T-helper 1 cell treated with Interleukin-12 subunit alpha and Interleukin-12 subunit beta and Interleukin-4 antibody, amounts not matched to agents 30 ng/mL and 1 ng/mL, for 36 hours (primary cell): ENCODE data around the gene CTDNEP1. TPM values are rescaled to one million over a fixed set of nuclear protein-coding genes. Genes with fewer than 3 reads are reported as not detected.

ENCODE experiments used
- intact Hi-C: fragments of 100-400 bp; cut with micrococcal nuclease; formaldehyde crosslinking; loops from one replicate; pipeline ENCODE4 v1.15.1; 2024
- total RNA-seq: library from RNA; stranded (reverse); gene quantifications from 2 replicates; pipeline ENCODE4 v1.2.3, GENCODE V29; 2022

CTDNEP1 gene
- total RNA-seq, 1 donor from 2014 or later: 167 TPM

DNA sequence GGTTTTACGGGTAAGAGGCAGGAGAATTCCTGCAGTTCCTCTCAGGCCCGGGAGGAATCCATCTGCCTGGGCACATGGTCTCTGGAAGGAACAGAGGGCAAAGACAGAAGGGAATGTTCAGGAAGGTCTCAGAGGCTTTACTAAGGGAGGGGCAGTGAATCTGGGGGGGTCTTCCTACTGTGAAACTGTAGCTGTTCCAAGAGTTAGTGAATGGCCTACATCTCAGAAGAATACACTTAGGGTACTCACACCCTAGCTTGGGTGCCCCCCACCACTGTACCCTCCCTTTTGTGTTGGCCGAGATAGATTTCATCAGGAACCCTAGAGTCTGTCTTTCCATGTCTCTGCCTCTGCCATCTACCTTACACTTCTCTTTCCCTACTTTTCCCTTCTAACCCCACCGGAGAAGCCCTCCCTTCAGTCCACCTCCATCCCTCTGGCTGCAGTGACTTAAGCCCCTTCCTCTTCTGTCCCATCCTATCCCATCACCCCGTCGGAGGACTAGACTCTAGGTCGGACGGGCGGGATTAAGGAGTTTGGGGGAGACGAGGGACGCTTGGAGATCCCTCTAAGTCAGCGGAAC, 32.2 kb downstream of the CTDNEP1 start:
- intact Hi-C loops: loop anchor here (1.0 to 2.0 kb wide), 3 partner anchors 15 to 216 kb away; partner anchors contain the start of genes DVL2 and TMEM102

DNA sequence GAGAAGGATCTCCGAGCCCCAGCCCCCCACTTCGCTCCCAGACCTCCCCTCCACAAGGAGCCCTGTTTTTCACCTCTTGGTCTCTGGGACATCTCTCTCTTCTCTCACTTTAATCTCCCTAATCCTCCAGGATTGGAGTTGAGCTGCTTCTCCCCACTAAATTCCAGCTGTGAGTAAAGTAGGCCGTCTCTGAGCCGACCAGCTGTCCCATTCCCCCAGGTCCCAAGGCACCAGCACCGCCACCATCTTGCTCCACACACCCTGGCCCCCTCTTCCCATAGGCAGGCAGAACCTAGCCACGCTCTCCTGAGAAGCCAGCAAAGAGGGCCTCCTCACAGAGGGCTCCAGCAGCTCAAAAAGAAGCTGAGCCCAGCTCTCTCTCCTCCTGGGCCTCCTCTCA, 32.8 kb downstream of the CTDNEP1 start:
- intact Hi-C loops: loop anchor here (1.0 to 2.0 kb wide), 3 partner anchors 14 to 217 kb away; partner anchors contain the start of genes DVL2 and TMEM102

DNA sequence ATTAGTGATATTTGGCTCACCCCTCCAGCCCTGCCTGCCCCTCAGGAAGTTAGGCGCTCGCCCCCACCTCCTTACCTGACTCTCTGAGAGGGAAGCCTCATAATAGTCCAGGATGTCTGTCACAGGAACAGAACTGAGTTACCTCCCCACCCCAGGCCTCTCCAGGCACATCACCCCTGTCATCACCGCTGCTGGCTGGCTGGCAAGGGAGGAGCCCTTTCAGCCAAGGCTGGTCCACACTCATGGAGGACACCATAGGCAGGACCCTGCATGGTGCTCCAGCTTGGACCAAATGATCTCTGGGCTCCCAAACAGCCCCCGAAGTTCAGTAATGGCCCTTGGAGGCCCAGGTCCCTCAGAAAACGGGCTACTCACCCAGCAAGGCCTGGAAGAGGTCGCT, 33.4 kb downstream of the CTDNEP1 start:
- intact Hi-C loops: loop anchor here (2.0 kb wide), 1 partner anchor 13 kb away; no protein-coding TSS in a partner anchor

DNA sequence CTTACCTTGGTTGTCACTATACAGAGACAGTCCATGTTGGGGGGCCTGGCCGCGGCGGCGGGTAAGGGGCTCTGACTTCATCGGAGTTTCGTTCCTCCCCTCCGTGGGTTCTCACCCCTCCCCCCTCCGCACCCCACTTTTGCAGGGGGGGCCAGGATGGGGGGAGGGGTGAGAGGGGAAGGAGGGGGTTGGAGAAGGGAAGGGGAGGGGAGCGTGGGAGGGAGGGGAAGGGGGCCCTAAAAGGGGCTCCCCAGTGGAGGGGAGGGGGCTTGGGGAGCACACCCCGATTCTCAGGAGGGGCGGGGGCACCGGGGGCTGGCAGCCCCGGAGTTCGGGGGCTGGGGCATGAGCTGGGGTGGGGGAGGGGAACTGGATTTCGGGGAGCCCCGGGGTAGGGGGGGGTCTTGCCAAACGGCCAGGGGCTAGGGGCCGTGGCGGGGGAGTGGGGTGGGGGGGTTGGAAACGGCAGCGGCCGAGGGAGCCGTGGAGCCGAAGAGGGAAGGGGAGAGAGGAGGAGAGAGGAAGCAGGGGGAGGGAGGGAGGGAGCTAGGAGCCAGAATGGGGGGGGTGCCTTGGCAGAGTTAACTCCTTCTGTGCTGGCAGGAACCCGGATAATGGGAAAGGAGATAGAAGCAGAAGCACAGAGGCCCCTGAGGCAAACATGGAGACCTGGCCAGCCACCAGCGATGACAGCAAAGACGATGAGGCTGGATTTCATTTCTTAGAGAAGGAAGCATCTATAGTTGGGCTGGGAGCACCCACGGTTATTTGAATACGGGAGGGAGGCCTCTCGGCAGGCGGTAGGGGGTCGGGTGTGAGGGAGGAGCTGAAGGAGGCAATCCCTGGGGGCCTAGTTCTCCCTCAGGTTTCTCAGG, 34.2 kb downstream of the CTDNEP1 start:
- intact Hi-C loops: no loop called here

DNA sequence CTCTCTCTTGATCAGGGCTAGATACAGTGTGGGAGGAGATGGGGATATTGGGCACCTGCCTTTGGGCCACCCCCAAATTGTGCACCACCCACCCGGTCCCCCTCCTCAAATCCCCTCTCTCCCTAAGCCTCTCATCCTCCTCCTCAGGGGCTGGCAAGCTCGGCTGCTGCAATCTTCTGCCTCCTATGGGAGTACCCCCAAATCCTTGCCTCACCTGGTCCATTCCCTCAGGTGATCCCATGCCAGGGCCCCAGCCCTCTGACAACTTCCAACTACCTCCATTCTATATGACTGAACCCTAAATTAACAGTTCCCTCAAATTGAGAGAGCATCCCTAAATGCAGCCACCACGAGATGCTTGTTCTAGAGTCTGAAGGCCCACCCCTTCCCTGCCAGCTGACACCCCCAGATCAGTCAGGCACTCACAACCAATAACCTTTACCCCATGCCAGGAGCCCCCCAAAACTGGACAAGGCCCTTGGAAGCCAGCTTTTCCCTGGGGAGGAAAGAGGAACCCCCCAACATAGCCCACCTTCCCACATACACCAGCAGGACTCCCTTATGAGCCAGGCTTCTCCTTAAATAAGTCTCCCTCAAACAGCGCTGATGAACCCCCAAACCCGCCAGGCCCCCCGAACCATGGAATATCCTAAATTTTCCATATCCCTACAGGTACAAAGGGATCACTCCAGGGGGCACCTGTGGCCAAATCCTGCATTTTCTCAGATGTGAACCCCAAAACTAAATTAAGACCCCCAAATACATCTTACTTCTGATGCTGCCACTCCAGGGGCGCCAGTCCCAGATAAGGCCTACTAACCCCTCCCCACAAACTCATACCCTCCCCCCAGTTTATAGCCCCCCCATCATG, 35.1 kb downstream of the CTDNEP1 start:
- intact Hi-C loops: no loop called here

DNA sequence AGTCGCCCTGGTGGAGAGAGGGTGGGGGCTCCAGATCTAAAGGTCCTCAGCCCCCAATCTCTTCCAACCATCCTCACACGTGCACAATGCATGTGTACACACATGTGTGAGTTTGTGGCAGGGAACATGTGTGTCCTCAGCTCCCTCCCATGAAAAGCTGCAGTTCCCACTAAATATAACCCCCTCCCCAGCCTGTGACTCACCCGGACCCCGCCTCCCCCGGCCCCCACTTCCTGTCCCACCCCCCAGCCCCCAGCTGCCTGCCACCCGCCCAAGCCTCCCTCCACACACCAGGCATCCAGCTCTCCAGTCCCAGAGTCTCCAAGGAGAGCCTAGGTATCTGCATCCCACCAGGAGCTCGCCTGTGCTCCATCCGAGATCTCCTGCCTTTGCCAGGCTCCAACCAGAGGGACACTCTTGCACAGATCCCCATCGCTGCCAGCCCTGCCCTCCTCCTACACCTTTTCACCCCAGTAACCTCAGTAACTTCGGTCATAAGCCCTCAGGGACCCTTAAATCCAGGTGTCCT, 35.8 kb downstream of the CTDNEP1 start:
- intact Hi-C loops: no loop called here

DNA sequence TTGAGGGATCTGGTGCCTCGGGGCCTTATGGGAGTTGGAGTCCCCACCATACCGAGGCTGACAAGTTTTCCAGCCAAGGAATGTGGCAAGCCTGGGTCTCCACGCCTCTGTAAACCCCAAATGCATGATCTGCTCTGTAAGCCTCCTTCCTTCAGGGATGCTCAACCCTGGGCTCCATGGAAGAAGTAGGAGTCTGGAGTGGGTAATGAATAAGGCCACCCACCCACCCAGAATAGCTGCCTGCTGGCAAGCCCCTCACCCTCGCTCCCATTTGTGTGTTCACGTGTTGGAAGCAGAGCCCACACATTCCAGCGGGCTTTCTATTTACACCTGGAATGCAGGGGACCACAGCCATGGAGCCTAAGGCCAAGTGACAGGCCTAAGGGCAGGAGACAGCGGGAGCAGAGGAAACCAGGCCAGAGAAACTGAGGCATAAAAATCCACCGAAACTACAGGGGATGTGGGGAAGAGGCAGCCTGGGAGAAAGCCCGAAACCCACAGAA, 36.3 kb downstream of the CTDNEP1 start:
- intact Hi-C loops: no loop called here

DNA sequence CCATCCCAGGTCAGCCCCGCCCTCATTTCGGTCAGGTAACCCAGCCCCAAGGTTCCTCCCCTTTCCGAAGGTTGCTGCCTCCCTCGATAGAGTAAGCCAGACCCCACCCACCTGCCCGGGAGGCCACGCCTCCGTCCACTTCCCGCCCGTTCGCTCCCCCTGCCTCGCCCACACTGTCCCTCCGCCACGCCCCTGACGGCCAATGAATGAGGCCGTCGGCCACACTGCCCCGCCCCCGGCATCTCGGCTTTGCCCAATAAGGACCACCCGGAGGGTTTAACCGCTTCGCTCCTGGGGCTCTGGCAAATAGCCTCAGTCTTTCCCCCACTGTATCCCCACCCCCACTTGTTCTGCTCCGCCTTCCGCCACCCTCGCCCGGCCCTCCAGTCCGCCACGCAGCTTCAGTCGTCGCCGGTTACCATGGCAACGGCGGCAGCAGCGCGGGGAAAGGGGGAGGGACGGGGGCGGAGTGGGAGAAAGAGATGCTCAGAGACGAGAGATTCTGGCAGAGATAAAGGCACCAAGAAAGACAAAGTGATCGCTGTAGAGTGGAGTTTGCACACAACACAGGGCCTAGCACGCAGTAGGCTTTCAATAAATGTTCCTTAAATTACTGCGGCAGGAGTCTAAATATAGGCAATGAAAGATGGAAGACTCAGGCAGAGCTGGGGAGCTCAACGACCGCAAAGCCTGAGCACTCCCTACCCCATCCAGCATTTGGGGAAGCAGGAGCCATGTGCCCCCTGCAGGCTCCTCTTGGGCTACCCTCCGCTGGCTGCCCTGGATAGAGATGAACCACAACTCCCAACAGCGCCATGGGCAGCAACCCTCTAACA, 37.0 kb downstream of the CTDNEP1 start:
- intact Hi-C loops: loop anchor here (1.0 kb wide), 10 partner anchors 9 to 221 kb away; partner anchors contain the start of genes DVL2, EIF5A, ELP5 and NEURL4

DNA sequence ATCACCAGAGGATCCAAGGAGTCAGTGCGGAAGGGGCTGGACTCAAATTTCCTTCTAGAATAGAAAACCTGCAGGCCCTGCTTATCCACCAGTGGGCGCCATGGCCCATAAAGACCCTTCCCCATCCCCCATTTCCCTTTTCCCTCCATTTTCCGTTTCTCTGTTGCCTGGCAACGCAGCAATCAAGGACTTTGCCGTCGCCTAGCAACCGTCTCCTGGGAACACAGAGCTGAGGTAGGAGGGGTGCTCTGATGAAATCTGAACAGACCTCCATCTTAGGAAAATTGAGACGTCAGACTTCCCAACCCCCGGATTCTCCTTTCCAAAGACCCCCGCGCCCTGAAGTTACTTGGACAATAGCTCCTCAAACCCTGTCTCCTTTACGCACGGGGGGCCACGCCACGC, 37.6 kb downstream of the CTDNEP1 start:
- intact Hi-C loops: loop anchor here (1.0 kb wide), 10 partner anchors 9 to 221 kb away; partner anchors contain the start of genes DVL2, EIF5A, ELP5 and NEURL4

DNA sequence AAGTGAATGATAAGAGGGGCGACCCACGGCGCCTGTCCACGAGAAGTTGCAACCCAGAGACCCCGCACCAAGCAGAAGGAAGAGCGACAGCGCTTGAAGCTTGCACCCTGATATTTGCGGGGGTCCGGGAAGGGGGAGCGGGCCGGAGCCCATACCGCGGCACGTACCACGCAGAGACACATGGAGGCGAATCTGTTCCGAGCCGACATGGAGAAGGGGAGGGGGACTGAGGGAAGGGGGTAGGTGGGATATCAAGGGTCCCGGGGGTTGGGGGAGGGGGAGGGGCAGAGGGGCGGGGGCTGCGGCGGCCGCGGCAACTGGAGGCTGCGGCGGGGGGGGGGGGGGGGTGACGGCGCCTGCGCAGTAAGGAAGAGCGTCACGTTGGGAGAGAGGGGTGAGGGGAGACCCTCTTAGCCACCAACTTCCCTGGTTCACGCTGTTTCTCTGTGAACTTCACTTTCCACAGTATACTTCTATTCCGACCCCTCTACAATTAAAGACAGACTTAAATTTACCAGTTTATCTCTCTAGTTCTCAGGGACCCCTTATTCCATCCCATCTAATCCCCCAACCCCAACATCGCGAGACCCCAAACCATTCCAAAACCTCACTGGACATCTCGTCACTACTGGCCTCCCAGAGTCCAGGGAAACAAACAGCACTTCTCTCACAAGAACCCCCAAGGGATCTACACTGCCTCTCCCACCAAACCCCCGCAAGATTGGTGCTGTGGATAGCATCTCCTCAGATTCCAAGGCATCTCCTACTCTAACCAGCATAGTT, 39.9 kb downstream of the CTDNEP1 start:
- intact Hi-C loops: no loop called here

DNA sequence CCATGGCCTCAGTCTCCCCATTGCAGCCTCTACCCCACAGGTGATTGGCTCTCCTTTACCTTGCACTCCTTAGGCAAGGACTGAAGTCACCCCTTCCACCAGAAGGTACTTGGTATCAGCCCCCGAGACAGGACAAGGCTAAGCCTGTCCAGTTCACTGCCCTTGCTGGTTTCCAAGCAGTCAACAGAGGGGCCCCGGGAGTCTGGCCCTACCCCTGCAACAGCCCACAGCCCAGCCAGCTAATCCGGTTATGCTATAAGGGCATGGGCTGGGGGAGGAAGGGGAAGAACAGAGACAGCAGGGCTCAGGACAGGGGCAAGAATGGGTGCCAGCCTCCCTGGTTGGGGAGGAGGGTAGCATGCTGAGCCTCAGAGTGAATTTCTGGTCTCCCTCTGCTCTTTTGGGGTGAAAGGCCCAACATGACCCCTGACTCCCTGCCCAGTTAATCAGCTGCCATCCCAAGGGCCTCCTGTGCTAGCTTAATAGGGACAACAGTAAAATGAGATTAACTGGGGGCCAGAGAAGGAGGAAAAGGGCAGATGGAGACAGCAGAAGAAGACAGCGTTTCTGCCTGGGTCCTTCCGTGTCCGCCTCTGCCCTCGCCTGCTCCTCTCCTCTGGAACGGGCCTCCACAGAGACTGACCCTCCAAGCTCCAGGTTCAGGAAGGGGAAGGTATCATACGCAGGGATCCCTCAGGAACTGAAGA, 42.6 kb downstream of the CTDNEP1 start:
- intact Hi-C loops: loop anchor here (5.0 kb wide), 1 partner anchor 633 kb away; no protein-coding TSS in a partner anchor

DNA sequence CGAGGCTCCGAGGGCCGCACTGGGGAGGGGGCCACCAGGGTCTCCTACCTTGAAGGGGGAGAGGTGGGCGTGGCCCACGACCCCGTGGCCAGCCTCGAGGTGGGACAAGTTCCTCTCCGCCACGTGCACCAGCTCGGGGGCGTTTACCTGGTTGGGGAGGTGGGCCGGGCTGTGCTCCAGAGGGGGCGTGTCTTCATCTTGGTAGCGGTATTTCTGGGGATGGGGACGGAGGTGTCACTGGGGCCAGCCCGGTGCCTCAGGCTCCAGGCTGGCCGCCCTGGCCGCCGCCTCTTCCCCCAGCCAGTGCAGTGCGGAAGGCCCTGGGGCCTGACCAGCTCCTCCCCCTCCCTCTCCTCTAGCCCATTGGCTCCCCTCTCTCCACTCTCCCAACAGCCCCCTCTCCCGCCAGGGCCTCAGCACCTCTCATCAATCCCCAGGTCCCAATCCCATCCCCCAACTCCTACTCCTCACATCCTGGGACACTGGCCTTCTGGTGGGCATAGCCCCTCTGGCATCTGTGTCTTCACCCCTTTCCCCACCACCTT, 43.4 kb downstream of the CTDNEP1 start:
- intact Hi-C loops: loop anchor here (5.0 kb wide), 1 partner anchor 634 kb away; no protein-coding TSS in a partner anchor

DNA sequence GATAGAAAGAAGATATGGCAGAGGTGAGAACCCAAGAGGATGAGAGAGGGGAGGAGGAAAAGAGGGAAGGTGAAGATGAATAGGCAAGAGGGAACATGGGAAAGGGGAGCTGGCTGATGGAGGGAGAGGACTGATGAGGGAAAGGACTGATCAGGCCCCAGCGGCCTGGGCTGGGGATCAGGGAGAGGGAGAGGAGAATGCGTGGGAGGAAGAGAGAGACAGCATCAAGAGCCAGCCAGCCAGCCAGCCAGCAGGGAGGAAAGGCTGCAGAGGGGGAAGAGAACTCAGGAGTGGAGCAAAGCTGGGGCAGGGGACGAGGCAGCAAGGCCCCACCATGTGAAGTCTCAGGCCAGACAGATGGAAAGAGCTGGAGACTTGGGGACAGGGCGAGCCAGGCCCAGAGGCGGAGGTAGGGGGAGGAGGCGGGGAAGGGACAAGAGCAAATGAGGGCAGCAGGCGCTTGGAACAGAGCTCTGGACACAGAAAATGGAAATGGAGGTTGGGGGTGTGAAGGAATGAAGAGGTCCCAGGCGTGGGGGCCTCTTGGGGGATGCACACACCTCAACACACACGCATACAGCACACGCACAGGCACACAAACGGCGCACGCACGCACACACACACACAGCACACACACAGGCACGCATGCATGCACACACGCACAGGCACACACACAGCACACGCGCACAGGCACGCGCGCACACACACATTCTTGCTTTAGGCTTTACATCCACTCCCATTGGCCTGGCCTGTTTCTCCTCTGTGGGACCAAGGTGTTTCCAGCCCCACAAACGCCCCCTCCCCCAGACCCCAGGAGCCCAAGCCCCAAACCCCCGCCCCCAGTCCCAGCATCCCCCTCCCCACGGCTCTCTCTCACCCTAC, 44.2 kb downstream of the CTDNEP1 start:
- intact Hi-C loops: loop anchor here (5.0 kb wide), 1 partner anchor 635 kb away; no protein-coding TSS in a partner anchor

DNA sequence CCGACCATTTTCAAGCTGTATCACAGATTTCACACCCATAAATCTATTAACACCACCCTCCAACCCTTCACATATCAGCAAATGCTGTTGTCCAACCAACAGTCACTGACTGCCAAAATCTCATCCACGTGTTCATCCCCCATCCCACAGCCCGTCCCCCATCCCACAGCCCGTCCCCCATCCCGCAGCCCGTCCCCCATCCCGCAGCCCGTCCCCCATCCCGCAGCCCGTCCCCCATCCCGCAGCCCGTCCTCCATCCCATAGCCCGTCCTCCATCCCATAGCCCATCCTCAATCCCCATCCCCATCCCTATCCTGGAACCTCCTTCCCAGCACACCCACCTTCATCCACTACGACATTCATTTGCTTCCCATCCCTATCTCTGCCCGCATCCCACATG, 46.0 kb downstream of the CTDNEP1 start:
- intact Hi-C loops: loop anchor here (1.0 to 5.0 kb wide), 9 partner anchors 9 to 637 kb away; partner anchors contain the start of genes ACADVL, DLG4, ELP5 and PHF23

DNA sequence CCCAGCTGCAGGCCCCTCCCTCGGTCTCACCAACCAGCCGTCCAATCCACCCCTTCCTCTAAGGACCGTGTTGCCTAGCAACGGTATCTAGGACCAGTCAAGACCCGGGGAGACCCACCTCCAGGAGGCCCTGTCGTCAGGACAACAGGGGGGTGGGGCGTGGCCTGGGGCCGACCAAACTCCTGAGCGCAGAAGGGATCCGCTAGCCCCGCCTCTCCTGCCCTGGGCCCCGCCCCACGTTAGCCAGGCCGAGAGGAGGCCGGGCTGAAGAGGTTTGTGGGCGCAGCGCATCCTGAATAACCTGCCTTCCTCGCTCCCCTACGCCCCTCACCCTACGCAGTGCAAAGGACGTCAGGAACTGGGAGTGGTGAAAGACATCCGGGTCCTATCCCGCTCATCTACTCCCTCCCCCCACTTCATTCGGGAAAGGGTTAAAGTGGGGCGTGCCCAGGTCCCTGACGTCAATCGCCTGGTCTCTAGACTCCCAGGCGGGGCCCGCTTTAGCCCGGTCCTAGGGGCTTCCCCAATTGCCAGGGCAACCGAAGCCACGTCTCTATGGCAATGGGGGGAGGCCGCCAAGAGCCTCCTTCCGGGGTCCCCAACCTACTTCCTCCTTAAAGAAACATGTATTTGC, 46.6 kb downstream of the CTDNEP1 start:
- intact Hi-C loops: loop anchor here (1.0 to 5.0 kb wide), 9 partner anchors 9 to 637 kb away; partner anchors contain the start of genes ACADVL, DLG4, ELP5 and PHF23

DNA sequence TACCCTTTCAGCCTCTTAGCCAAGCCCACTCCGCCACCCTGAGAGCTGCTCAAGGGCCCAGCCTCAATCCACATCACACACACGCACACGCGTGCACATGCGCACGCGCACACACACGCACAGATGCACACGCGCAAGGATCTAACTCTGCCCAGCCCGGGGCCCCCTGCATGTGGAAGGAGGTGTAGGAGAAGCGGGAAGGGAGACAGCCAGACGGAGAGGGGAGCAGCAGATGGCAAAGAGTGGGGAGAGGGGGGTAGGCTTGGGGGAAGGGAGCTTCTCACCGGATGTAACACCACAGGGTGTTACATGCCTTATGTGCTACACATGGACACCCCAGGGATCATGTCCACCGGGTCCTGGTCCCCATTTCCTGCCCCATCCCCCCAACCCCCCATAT, 47.2 kb downstream of the CTDNEP1 start:
- intact Hi-C loops: loop anchor here (2.0 kb wide), 3 partner anchors 14 to 170 kb away; partner anchors contain the start of genes ACADVL and DLG4
